DND-41 (cell line): ENCODE data around the gene CD96.

Experiments used
- EZH2 ChIP-seq: IDR thresholded peaks from 3 replicates; pipeline ENCODE4 v1.6.1; 2012; ENCODE audit warnings: borderline replicate concordance, low read depth, mild to moderate bottlenecking, moderate library complexity, low read length, inconsistent platforms; ENCODE audit not compliant: severe bottlenecking
- TF ChIP-seq, protein P1 (sequence below): IDR thresholded peaks from 2 replicates; pipeline ENCODE4 v1.5.1; 2012; ENCODE audit warnings: borderline replicate concordance, low read length, moderate library complexity, mild to moderate bottlenecking; ENCODE audit not compliant: poor library complexity, severe bottlenecking; ENCODE audit errors: extremely low read depth

DNA sequence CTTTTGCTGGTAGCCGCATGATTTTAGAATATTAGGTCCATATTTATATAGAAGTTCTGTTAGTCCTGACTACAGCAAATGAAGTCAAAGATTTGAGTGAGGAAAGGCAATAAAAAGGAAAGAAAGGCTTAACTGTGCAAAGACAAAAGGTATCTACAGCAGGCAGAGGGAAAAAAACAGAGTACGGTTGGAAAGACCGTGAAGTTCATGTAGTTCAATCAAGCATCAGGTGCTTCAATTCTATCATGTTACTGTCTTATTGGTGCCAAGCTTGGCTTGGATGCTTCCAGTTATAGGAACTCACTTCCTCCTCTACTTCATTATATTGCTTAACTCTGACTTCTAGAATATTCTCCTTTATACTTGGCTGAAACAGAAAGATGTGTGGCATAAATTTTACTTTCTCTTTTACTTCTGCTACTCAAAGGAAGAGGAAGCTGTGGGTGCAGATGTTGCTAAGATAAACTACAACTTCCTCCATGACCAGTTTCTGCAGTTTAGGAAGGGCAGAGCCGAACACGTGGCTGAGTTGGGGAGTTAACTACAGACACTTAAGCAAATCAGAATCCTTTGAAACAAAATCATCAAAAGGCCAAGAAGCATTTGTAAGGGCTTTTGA, 125.7 kb downstream of the CD96 start:
- TF ChIP-seq, protein P1, sequence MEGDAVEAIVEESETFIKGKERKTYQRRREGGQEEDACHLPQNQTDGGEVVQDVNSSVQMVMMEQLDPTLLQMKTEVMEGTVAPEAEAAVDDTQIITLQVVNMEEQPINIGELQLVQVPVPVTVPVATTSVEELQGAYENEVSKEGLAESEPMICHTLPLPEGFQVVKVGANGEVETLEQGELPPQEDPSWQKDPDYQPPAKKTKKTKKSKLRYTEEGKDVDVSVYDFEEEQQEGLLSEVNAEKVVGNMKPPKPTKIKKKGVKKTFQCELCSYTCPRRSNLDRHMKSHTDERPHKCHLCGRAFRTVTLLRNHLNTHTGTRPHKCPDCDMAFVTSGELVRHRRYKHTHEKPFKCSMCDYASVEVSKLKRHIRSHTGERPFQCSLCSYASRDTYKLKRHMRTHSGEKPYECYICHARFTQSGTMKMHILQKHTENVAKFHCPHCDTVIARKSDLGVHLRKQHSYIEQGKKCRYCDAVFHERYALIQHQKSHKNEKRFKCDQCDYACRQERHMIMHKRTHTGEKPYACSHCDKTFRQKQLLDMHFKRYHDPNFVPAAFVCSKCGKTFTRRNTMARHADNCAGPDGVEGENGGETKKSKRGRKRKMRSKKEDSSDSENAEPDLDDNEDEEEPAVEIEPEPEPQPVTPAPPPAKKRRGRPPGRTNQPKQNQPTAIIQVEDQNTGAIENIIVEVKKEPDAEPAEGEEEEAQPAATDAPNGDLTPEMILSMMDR: no peak
- TF ChIP-seq EZH2: no peak
